OCI-LY1 (cell line): Measurements from ENCODE around the gene MSRB3.

Experiments used
- EZH2 ChIP-seq: fragments of 200-600 bp; sonication (generic), shearing (Covaris generic); IDR thresholded peaks from 2 replicates; pipeline ENCODE4 v1.8.0; 2017; ENCODE audit warnings: borderline replicate concordance, mixed run types, mild to moderate bottlenecking, antibody characterized with exemption, low read length, moderate library complexity, mixed read lengths
- TF ChIP-seq, protein P1 (sequence below): fragments of 200-600 bp; sonication (generic), shearing (Covaris generic); IDR thresholded peaks from 2 replicates; pipeline ENCODE4 v1.5.1; 2017; ENCODE audit warnings: mild to moderate bottlenecking, antibody characterized with exemption, low read length, moderate library complexity, mixed read lengths

GRCh38 chr12:65384240-65384639, 105.8 kb downstream of the MSRB3 start:
- TF ChIP-seq, protein P1, sequence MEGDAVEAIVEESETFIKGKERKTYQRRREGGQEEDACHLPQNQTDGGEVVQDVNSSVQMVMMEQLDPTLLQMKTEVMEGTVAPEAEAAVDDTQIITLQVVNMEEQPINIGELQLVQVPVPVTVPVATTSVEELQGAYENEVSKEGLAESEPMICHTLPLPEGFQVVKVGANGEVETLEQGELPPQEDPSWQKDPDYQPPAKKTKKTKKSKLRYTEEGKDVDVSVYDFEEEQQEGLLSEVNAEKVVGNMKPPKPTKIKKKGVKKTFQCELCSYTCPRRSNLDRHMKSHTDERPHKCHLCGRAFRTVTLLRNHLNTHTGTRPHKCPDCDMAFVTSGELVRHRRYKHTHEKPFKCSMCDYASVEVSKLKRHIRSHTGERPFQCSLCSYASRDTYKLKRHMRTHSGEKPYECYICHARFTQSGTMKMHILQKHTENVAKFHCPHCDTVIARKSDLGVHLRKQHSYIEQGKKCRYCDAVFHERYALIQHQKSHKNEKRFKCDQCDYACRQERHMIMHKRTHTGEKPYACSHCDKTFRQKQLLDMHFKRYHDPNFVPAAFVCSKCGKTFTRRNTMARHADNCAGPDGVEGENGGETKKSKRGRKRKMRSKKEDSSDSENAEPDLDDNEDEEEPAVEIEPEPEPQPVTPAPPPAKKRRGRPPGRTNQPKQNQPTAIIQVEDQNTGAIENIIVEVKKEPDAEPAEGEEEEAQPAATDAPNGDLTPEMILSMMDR: no peak
- TF ChIP-seq EZH2: no peak
